CD4-positive, alpha-beta T cell treated with Interleukin-17A for 4 hours (primary cell): Measurements from ENCODE around the gene ACKR2.
"Not testable (repeated sequence)": the region's sequence is repeated elsewhere in the genome, so short reads cannot be mapped to it uniquely, and the experiment has no call there.

Source experiments
- DNase-seq: peaks from one replicate; pipeline ENCODE4 v3.0.0-alpha.2; 2020; ENCODE audit warnings: mixed read lengths

The ACKR2 gene

GRCh38 chr3:42864321-42864950 is 55.2 kb downstream of the ACKR2 start:
- no peak for DNase-seq

DNA sequence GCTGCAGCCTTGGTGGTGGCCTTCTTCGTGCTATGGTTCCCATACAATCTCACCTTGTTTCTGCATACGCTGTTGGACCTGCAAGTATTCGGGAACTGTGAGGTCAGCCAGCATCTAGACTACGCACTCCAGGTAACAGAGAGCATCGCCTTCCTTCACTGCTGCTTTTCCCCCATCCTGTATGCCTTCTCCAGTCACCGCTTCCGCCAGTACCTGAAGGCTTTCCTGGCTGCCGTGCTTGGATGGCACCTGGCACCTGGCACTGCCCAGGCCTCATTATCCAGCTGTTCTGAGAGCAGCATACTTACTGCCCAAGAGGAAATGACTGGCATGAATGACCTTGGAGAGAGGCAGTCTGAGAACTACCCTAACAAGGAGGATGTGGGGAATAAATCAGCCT is 56.0 kb downstream of the ACKR2 start:
- no peak for DNase-seq

DNA sequence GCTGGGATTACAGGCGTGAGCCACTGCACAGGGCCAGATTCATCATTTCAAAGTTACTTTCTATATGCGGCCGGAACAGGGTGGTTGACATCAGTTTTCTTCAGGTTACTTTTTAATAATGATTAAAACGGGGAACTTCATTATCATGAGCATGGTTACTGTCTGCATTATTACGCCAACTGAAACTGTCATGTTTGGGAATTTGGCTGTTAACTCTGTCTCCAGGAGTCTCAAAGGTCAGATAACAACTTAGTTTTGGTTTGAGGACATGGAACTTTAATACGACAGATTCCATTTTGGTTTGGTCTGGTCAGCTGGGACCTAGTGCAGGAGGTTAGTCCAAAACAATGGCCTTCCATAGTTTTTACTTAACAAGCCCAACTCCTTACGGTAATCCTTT is 57.9 kb downstream of the ACKR2 start:
- DNase-seq = no peak

- no peak for DNase-seq
Measured at GRCh38 chr3:42868841-42869240, 59.6 kb downstream of the ACKR2 start.

DNA sequence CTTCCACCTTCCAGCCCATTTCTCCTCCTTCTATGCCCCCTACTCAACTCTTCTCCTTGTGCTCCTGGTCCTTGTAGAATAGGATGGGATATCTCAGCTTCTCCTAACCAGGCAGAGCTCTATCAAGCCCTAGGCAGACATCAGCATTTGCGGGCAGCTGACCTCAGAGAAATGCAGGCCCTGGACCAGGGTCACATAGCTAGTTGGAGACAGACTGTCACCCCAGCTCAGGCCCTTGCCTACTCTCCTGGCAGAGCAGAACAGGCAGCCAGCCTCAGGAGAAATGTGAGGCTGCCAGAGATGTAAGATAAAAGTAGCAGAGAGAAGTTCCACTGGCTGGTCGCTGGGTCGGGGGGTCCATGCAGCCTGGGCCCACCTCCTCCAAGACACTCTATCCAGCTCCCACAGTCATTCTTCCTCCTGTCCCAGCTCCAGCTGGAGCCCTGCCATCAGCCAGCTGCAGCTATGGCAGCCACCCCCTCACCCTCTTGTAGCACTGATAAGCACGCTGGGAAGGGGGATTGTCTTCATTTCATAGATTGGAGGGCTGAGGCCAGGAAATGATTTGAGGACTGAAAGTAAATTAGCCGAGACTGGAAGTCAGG is 62.4 kb downstream of the ACKR2 start:
- no peak for DNase-seq

- DNase-seq = no peak
Measured at GRCh38 chr3:42872718-42873117, 63.5 kb downstream of the ACKR2 start.

DNA sequence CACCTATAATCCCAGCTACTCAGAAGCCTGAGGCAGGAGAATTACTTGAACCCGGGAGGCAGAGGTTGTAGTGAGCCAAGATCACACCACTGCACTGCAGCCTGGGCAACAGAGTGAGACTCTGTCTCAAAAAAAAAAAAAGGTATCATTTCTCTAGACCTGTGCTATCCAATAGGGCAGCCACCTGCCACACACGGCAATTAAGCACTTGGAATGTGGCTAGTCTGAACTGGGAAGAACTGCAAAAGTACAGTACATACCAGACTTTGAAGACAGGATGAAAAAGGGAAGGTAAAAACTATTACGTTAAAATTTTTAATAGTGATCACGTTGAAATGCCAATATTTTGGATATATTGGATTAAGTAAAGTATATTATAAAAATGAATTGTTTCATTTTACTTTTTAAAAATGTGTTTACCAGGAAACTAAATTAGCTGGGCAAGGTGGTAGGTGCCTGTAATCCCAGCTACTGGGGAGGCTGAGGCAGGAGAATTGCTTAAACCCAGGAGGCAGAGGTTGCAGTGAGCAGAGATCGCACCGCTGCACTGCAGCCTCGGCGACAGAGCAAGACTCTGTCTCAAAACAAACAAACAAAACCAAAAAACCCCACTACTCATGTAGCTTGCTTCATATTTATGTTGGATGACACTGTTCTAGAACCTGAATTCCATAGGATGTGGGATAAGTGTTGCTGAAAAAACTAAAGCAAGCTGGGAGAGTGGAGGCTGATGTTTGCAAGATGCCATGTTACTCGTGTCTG is 64.2 kb downstream of the ACKR2 start:
- no peak for DNase-seq

GRCh38 chr3:42874749-42875148 is 65.5 kb downstream of the ACKR2 start:
- DNase-seq = no peak

- no peak for DNase-seq
Measured at GRCh38 chr3:42875325-42876151, 66.3 kb downstream of the ACKR2 start, which contains the start of gene CYP8B1. Gene CYP8B1, minus strand, starts transcription at chr3:42875879. Its CDS starts 63 bp downstream, at chr3:42875816.

- no peak for DNase-seq
Measured at GRCh38 chr3:42876401-42876800, 67.2 kb downstream of the ACKR2 start.

DNA sequence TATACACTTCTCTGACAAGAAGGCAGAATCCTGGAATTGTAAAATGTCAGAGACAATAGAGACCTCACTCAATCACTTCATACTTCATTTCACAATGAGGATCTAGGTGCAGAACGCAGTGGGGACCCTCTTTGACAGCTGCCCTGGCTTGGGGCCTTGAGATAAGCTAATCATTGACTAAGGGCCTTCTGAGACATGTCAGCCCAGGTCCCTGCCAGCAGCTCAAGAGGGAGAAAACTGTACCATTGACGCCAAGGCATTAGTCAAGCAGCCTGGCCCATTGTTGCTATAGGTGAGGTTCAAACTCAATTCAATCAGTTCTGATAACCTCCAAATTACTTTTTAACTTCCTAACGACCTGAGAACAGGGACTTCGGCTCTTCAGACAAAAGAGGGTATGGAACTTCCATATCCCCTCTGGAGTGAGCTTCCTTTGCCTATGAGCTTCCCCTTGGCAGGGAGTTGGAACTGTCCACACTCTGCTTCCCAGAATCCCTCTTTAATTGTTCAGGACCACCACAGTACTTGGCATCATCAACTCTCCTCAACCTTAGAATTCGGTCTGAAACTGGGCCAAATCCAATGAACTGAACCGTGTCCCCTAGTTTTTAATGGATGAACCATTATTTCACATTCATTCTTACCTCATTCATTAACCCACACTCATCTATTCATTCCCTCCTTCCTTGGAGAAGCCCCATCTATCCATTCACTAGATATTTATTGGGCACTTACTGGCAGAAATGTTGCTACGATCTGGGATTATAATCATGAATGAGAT is 67.9 kb downstream of the ACKR2 start:
- DNase-seq = no peak

GRCh38 chr3:42877881-42878280 is 68.6 kb downstream of the ACKR2 start:
- no peak for DNase-seq

- DNase-seq = peak; percentile 6
Measured at GRCh38 chr3:42880183-42880582, 70.9 kb downstream of the ACKR2 start.

- peak; percentile 90 for DNase-seq
Measured at GRCh38 chr3:42880601-42881451, 71.6 kb downstream of the ACKR2 start.

GRCh38 chr3:42883251-42883930 is 74.1 kb downstream of the ACKR2 start:
- not testable (repeated sequence) for DNase-seq

DNA sequence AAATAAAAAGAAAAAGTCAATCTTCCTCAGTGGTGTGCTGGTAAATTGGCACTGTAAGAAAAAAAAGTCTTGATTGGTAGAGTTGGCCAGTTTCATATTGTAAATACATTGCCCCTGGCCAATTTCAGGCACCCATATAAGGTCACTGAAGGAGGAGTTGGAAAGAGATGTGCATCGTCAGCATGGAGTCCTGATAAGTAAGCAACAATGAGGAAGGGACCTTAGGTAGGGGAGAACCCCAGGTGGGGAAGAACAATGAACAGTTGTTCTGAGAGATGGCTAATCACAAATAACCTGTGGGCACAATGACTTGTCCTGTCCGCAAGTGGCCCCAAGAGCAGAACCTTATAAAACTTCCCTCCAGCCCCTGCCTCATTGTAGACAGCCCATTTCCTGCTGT is 75.1 kb downstream of the ACKR2 start:
- DNase-seq = no peak

DNA sequence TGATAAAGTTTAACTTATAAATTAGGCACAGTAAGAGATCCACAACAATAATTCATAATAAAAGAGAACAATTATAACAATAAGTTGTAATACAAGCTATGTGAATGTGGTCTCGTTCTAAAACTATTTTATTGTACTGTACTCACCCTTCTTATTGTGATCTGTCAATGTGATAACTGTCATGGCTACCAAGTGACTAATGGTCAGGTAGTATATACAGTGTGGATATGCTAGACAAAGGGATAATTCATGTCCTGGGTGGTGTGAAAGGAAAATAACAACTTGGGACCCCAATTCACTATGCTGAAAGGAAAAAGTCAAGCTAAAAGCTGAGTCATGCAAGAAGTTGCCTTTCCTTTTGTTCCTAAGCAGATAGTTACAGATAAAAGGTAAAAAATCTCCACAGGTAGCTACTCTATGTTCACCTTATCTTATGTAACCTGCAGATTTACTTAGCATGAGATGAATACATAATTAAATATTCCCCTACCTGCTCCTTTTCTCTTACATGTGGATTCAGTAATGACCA is 77.1 kb downstream of the ACKR2 start:
- DNase-seq = no peak

DNA sequence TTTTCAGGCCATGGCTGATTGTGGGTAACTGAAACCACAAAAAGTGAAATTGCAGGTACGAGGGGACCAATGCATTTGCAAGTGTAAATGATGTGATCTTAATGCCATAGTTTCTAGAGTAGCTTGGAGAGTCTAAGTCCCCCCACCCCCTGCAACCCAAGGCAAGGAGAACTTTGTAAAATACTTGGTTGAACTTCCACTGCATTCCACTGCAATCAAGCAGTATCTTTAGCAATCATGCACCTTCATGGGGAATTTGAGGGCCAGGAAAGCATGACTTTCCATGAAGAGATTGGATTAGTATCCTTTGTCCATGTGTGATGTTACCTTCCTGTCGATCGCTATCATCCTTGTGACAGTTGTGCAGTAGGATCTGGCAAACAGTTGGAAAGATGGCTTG is 77.8 kb downstream of the ACKR2 start:
- no peak for DNase-seq

- no peak for DNase-seq
Measured at GRCh38 chr3:42891042-42891441, 81.8 kb downstream of the ACKR2 start.

DNA sequence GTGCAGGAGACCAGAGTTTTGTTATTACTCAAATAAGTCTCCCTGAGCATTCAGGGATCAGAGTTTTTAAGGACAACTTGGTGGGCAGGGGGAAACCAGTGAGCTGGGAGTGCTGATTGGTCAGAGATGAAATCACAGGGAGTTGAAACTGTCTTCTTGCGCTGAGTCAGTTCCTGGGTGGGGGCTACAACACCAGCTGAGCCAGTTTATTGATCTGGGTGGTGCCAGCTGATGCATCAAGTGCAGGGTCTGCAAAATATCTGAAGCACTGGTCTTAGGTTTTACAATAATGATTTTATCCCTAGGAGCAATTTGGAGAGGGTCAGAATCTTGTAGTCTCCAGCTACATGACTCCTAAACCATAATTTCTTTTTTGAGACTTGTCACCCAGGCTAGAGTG is 82.9 kb downstream of the ACKR2 start:
- DNase-seq = no peak

GRCh38 chr3:42892807-42893206 is 83.6 kb downstream of the ACKR2 start:
- no peak for DNase-seq
